AG20443 (cell line): ENCODE results near the gene CD83.

ENCODE experiments used
- DNase-seq: peaks from one replicate; pipeline ENCODE4 v3.0.0; 2012; ENCODE audit warnings: low spot score, mixed read lengths

Gene CD83

DNA sequence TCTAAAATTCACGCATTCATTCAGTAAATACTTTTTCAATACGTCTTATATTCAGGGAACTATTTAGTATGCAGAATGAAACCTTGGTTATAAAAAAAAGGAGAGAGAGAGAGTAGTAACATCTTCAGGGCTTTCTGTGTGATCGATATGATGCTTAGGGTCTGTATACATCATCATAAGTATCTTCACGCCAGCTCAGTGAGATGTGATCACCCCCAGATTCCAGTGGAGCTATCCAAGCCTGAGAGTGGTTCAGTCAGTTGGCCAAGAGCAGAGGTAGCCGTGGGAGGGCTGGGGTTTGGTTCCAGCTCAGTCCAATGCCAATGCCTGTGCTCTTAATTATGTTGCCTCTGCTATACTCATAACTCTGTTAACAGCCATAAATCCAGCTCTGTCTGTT, 8.6 kb downstream of the CD83 start:
- DNase-seq: peak; percentile 22

DNA sequence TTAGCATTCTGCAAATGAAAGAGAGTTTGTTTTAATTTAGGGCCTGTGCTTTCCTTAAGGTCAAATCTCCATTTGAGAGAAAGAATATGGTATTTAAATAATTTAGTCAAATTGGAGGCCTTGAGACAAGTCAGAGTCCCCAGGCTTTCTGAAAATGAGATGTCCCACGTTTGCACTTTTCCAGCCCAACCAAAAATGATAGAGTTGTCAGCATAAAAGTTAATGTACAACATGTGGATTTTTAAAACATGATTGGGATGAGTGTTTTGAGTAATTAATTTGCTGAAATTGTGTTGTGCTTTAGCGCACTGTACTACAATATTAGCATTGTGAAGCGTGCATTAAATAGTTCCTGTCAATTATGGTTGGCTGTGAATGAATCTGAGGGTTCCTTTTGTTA, 10.0 kb downstream of the CD83 start:
- DNase-seq: no peak

DNA sequence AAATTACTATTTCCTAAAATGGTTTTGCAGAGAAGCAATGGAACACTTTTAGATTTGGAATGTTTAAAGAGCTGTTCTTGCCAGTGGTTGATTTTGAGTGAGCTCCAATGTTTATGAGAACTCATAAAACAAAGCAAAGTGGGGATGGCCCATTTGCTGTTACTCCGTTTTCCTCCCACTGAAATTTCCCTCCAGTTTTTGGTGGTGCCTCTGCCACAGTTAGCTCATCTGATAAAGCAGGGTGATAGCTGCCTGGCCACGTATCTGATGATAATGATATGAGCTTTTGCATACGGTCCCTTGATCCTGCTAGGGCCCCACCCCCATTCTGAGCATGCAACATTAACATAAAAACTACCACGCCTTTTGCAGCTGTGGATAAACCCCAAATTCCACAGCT, 10.4 kb downstream of the CD83 start:
- no peak for DNase-seq

DNA sequence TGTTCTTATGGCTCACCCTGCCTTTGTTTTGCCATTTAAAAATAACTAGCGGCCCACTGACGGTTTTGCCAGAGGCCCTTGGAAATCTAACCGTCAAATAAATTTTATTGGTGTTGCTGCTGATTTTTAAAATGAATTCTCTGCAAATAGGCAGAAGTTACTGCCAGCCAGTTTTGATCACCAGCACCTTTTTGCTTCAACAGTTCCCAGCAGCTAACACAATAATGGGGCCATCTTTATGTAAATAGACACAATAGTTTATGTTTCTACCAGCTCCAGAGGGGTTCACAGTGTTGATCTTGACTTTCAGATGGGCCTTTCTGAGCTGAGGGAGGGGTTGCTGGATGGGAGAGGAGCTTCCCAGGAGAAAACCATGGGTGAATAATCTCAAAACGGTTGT, 11.2 kb downstream of the CD83 start:
- DNase-seq: no peak

DNA sequence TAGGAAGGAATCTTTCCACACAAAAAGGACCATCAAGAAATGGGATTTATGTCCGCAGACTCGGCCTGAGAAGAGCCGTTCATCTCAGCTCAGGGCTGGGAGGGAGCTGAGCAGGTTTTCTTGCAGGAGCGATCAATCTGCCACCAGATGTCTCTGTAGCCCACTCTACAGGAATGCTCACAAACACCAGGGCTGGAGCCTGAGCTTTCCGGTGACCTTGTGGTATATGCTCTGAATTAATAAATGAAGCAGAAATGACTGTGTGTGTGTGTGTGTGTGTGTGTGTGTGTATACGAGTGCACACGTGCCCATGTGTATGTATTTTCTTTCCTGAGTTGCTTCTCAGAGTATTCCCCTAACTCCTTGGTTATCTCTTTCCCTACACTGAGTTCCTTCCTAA, 12.0 kb downstream of the CD83 start:
- DNase-seq: peak; percentile 71

DNA sequence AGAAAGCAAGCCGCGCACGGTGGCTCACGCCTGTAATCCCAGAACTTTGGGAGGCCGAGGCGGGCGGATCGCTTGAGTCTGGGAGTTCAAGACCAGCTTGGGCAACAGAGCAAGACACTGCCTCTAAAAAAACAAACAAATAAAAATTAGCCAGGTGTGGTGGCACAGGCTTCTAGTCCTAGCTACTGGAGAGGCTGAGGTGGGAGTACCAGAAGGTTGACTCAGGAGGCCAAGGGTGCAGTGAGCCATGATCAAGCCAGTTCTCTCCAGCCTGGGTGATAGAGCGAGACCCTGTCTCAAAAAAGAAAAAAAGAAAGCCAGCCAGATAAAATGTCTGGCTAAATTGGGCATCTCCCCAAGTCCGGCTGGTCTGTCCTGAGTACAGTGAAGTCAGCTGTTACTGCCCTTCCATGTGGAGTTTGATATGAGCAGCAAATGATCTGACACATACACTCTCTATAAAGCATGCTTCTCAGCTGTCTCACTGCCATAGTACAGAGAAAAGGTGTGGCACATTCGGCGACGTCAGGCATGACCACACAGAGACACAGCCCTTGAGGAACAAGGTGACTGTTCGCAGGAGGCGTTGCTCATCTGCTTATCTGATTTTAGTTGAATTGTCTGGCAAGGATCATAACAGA, 13.0 kb downstream of the CD83 start:
- DNase-seq: no peak

DNA sequence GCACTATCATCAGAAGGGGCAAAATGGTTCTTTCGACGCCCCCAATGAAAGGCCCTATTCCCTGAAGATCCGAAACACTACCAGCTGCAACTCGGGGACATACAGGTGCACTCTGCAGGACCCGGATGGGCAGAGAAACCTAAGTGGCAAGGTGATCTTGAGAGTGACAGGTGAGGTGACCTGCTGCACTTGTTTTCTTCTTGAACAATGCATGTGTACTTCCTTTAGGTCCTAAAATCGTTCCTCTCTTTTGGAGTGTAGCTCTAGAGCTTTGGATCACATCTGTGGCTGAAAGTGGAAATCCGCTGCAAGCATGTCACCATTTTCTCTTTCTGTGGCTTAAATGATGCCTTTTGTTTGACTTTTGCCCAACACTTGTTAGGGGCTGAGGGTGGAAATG, 14.0 kb downstream of the CD83 start:
- no peak for DNase-seq

DNA sequence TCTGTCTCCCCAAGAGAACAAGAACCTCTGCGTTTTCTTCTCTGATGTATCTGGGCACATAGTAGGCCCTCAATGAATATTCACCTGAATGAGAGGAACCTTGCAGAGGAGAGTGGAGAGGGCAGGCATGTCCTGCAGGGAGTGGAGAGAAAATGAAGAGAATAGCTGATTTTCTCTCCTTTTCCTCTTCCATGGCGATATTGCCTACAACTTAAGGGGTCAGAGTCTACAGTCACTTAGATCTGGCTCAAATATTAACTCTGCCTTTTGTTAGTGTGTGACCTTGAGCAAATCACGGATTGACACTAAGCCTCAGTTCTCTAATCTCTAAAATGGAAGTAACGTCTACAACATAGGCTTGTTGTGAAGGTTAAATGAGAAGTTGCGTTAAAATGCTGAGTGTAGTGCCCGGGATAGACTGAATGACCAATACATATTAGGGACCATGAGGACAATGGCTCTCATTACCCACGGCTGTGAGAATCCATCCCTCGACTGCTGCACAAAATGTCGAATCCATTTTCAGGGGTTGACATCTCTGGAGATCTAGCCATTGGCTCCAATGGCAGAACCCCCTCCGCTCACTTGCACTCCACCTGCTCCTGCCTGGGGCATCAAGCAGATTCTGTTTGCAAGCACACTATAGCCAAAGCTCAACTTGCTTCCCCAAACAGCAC, 14.8 kb downstream of the CD83 start:
- DNase-seq: no peak

DNA sequence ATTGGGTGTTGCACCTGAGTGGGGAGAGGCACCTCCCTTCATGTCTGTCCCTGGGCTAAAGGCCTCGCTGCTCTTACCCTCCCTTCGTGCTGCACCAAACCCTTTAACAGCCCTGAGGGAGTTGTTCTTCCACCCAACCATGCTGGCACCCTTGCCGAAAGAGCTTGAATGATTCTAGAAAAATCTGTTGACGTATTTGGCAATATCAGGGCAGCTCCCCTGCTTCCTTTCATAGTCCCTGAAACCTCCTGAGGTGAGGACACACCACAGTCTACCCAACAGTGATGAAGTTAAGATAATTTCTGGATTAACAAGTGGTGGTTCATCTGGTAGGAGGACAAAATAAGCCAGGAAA, 15.3 kb downstream of the CD83 start:
- no peak for DNase-seq

DNA sequence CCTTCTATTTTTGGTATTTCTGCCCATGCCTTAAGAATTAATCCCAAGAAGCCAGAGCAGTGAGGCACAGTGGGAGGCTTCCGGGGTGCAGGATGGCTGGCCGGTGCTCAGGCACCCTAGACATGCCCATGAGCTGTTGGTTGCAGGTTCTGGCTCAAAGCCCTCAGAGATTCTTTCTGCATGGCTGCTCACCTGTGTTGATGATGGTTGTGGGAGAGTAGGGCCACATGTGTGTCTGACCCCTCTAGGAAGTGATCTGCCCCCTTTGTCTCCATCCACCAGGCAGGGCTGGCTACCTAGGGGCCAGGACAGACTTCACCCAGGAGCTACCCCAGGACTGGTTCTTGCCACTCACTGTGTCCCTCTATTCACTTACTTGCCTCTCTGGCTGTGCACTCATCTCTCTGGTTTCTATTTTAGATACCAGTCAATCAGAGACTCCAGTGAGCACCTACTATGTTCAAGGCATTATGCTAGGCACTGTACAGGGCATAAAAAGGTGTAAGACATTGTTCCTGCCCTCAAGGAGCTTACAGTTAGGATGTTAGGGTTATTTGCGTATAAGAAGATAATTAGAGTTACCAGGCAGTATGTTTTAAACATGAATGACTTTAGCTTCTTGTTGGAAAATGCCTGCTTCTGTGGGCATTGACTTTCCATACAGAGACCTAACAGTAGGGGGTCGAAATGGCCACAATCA, 16.8 kb downstream of the CD83 start:
- no peak for DNase-seq

DNA sequence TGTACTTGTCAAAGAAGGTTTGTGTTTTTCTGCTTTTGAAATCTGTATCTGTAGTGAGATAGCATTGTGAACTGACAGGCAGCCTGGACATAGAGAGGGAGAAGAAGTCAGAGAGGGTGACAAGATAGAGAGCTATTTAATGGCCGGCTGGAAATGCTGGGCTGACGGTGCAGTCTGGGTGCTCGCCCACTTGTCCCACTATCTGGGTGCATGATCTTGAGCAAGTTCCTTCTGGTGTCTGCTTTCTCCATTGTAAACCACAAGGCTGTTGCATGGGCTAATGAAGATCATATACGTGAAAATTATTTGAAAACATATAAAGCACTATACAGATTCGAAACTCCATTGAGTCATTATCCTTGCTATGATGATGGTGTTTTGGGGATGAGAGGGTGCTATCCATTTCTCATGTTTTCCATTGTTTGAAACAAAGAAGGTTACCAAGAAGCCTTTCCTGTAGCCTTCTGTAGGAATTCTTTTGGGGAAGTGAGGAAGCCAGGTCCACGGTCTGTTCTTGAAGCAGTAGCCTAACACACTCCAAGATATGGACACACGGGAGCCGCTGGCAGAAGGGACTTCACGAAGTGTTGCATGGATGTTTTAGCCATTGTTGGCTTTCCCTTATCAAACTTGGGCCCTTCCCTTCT, 18.4 kb downstream of the CD83 start:
- DNase-seq: no peak

DNA sequence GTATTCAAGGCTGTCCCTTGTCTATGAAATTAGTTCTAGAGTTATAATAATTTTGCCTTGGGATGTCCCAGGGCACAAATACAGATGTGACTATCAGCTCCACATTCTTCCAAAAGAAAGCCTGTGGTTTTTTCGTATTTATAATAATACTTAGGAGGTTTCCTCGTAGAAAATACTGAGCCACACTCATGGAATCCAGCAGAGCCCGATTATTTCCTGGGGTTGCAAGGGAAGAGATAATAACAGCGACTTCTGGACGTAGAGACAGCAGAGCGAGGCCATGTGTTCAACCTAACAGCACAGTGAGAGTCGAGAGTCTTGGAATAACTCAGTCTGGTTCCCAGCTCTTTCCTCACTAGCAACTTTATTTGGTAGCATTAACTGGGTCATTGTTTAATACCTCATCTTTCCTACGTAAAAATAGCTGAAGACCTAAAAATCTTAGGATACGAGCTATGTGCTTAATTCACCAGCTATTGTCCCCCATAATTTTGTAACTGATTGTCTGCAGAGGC, 21.2 kb downstream of the CD83 start:
- no peak for DNase-seq

DNA sequence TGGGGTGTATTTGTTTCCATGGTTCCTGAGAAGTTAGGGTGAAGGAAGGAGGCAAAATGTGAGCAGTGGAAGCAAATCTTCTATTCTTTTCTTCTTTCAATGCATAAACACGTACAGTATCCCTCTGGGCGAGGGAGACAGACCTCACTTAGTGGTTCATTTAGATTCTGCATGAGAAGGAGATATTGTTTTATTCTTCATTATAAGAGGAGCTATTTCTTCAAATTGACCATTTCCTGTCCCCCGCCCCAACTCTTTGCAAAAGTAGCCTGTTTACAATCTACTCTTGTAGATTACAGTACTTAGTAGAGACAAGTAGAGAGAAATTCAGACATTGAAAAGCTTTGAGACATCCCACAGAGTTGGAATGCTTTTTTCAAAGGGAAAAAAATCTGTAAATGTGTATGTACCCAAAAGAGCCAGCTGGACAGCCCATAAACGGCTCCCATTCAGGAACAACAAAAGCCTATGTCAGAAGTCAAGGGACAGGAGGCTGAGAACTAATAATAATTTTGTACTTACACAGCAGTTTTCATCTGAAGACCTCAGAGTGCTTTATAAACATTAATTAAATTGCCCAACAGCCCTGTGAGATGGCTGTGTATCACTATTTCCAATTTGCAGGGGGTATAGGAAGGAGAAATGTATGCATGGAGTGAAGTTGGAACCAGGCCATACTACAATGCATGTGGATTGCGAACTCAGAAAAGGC, 23.9 kb downstream of the CD83 start:
- DNase-seq: no peak

DNA sequence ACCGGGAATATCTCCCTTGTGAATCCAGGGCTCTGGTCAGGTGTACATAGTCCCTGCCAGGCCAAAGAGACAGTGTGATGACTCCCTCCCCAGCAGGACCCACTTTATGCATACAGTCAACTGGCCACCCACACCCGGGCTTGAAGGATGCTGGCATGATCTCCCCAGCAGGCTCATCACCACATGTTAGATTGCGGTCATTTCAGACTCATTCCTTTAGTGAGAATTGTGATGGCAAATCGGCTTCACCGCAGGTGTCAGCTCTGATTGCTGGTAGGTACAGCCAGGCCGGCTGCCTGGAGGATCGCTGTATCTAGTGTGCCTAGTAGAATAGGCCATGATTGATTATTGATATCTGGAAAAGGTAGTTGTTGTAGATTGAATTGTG, 24.5 kb downstream of the CD83 start:
- no peak for DNase-seq

DNA sequence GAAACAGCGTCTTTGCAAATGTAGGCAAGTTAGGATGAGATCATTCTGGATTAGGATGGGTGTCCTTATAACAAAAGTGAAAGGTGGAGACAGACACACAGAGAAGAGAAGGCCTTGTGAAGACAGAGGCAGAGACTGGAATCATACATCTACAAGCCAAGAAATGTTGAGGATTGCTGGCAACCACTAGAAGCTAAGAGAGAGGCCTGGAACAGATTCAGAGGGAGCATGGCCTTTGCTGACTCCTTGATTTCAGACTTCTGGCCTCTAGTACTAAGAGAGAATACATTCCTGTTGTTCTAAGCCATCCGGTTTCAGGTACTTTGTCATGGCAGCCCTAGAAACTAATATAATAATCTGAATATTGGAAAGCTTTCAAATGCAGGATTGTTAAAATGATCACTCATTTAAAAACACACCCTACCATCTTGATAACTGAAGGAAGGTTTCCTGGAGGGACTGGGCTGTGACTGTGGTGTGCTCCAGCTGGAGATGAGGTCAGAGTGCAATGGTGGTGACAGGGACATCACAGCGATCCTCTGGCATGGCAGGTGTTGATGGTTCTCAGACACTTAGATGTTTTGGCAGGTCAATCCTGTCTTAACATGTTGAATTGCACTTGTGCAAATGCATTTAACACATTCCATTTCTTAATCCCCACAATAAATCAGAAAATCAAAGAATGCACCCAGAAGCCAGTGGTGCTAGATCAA, 25.1 kb downstream of the CD83 start:
- no peak for DNase-seq

DNA sequence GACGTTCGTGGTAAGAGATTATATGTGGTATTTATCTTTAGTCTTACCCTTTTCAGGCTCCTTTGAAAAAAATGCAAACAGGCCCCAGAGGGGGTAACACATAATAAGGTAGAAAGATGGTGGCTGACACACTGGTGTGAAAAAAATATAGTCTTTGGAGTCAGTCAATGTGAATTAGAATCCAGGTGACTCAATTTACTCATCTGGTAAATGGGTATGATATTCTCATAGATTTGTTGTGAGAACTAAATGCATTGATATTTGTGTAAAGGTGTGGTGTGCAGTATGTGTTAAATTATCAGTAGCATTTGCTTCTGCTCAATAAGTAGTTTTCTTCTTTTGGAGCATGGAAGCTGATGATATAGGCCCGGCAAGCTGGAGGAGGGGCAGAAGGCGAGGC, 25.7 kb downstream of the CD83 start:
- DNase-seq: no peak

DNA sequence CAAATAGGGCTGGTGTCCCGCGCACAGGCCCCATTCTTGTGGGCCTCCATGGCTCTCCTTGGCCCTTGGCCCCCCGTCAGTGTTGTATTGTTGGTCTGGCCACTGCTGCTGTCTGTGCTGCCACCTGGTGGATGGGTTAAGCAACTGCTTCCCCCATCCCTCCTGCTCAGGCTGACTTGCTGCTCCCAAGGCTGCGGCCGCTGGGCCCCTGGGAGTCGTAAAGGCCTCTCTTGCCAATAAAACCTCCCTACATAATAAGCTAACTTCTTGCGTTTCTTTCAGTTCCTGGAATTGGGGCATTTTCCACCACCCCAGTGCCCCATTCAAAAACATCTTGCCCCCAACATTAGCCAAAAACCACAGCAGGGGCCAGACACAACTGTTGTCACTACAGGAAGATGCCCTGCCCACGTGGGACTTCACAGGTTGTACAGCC, 27.1 kb downstream of the CD83 start:
- peak; percentile 93 for DNase-seq

DNA sequence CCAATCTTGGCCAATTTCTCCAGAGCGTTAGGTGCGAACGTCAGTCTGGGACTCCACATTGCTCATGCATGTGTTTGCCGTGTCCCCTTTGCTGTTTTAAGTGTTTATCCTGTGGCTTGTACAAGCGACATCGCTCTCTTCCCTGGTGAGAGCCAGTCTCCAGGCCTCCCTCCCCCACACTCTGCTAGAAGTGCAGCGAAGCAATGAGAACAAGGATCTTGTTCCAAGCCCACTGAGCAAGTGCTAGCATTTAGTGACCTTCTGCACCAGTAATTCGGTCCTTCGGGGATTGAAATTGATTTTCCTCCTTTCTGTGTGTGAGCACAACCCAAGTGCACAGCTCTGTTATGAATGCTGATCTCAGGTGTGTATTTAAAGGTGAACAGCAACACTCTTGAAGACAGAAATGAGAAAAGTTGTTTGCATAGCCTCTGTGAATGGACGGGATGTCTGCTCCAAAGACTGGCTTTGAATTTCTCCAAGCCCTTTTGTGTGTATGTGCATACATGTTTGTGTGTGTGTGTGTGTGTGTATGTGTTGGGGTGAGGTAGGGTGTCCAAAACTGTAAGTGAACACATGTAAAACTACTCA, 29.0 kb downstream of the CD83 start:
- no peak for DNase-seq

DNA sequence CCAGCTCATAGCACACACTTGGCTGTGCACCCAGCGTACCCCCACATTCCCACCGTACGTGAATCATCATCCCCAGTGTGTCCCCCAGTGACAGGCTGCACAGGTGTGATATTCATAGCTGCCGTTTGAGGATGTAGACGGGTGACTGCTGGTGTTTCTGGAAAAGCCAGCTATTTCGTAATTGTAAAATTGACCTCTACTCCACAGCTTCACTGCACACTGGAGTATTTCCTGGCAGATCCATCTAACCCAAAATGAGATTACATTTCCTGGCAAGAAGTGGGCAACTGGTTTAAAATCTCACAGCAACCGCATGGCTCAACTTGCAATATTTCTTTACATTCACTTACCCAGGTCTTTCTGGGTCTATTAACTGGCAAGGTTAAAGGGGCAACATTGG, 30.3 kb downstream of the CD83 start:
- DNase-seq: no peak

DNA sequence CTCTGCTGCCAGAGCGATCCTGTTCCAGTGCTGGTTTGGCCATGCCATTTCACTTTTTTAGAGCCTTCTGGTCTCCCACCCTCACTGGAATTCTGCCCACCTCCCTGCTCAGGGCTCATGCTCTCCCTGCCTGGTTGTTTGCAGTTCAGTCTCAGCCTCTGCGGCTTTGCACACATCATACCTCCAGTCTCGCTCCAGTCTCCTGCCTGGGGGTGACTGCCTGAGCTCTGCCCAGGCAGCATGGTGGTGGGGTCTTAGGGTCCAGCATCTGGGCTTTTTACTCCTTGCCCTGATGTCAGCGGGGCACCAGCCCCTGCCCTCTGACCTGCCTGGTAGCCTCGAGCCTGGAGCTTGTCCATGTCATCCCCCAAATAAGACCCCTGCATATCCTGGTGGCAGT, 30.9 kb downstream of the CD83 start:
- DNase-seq: no peak

DNA sequence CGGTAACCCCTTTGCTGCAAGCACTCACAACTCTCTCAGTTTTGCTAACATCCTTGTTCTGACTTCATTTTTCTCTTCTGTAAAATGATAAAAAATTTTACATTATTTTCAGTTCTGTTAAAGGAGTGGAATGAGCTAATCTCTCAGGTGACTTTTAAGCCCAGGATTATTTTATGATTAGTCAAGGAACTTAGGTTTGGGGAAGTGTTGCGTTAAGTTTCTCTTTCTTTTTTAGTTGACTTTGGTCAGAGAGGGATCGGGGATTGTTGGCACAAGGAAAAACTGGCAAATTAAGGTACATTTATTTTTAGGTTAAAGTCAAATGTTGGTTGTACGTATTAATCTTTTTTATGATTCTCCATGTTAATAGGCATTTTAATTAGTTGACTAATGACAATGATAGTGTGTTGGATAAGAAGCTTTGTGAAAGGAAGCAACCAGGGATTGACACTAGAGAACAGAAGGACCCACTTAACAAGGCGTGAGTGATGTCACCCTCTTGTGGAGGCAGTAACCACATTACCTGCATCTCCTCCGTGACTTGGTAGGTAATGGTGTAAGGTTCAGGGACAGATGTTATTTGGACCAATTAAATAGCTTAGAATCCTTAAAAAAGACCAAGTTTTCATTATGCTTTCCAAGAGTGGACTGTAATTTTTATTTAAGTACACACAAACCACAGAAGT, 31.6 kb downstream of the CD83 start:
- no peak for DNase-seq
